Stimulated activated CD4-positive, alpha-beta T cell treated with anti-CD3 and anti-CD28 coated beads, TNF-alpha, amount 100 ng/mL, for 1 hour (primary cell): ENCODE measurements around the gene LCN10.
A peak's percentile ranks its signal among the peaks of the same experiment; 100 is the strongest.
"Not testable (repeated sequence)": the region's sequence is repeated elsewhere in the genome, so short reads cannot be mapped to it uniquely, and the experiment has no call there.

Experiments
- DNase-seq, 3 donors: peaks; one replicate each; pipeline ENCODE4 v3.0.0-alpha.2; 2020; ENCODE audit warnings: low read depth in 3 of 3, low spot score in 1 of 3

Gene LCN10

GRCh38 chr9:136704741-136705140, 38.0 kb downstream of the LCN10 start:
- DNase-seq = not testable (repeated sequence)

GRCh38 chr9:136703276-136703860, 39.4 kb downstream of the LCN10 start:
- DNase-seq = no peak

- no peak for DNase-seq
Measured at GRCh38 chr9:136701668-136702053, 41.1 kb downstream of the LCN10 start.

GRCh38 chr9:136700959-136701667, 41.6 kb downstream of the LCN10 start:
- peak in 1 of 3 donors; percentile 37 for DNase-seq

- no peak for DNase-seq
Measured at GRCh38 chr9:136700304-136700703, 42.4 kb downstream of the LCN10 start.

GRCh38 chr9:136698635-136699246, 44.0 kb downstream of the LCN10 start:
- no peak for DNase-seq

- DNase-seq = no peak
Measured at GRCh38 chr9:136697821-136698526, 44.8 kb downstream of the LCN10 start.

GRCh38 chr9:136697146-136697820, 45.5 kb downstream of the LCN10 start:
- DNase-seq = no peak

GRCh38 chr9:136696502-136696901, 46.2 kb downstream of the LCN10 start:
- DNase-seq = no peak

GRCh38 chr9:136695955-136696354, 46.8 kb downstream of the LCN10 start:
- no peak for DNase-seq

GRCh38 chr9:136695435-136695895, 47.3 kb downstream of the LCN10 start:
- no peak for DNase-seq

GRCh38 chr9:136694872-136695247, 47.9 kb downstream of the LCN10 start:
- DNase-seq = no peak

- no peak for DNase-seq
Measured at GRCh38 chr9:136694163-136694871, 48.4 kb downstream of the LCN10 start.

GRCh38 chr9:136693490-136694162, 49.1 kb downstream of the LCN10 start:
- no peak for DNase-seq

GRCh38 chr9:136693135-136693489, 49.6 kb downstream of the LCN10 start:
- DNase-seq = no peak

- no peak for DNase-seq
Measured at GRCh38 chr9:136692185-136693134, 50.3 kb downstream of the LCN10 start.

GRCh38 chr9:136691316-136692184, 51.2 kb downstream of the LCN10 start:
- no peak for DNase-seq

GRCh38 chr9:136690806-136691261, 51.9 kb downstream of the LCN10 start:
- no peak for DNase-seq
